UCSD-AML1 (cell line): Measurements from ENCODE around the gene PACRG.

Source experiments
- DNase-seq: peaks from one replicate; lab custom pipeline; 2025; ENCODE audit not compliant: unreplicated experiment; lab: John Stamatoyannopoulos, UW

Gene PACRG

GRCh38 chr6:162862462-162862861, 134.7 kb downstream of the PACRG start:
- DNase-seq = no peak

DNA sequence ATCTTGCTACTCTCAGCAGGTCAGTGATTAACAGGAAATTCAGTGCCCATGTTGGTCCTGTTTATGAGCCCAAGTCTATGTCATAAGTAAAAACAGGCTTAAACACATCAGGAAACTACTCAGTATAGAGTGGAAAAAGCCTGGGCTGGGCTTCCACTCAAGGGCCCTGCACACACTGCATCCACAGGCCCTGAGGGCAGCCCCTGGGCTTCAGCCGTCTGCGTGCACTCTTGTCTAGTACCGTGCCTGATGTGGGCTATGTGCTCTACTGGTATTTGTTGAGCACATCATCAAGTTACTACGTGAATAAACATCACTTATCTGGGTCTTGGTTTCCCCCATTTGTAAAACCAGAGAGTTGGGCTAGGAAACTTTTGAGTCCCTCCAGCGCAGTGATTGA, 135.2 kb downstream of the PACRG start:
- DNase-seq = no peak

DNA sequence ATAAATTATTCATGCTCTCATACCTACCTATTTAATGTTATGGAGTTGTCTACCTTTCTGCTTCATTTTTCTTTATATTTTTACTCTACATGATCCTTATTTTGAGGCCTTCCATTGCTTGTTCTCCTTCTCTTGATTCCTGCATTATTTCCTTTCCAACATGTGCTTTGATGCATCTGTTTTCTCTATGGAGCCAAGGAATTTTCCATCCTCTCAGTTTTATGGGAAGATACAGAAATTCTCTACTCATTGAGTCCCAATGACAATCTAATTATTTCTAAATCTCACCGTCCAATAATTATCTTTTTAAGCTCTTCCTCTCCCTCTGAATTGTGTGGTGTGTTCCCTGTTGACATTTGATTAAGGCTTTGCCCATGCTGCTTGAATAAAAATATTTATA, 136.0 kb downstream of the PACRG start:
- no peak for DNase-seq

DNA sequence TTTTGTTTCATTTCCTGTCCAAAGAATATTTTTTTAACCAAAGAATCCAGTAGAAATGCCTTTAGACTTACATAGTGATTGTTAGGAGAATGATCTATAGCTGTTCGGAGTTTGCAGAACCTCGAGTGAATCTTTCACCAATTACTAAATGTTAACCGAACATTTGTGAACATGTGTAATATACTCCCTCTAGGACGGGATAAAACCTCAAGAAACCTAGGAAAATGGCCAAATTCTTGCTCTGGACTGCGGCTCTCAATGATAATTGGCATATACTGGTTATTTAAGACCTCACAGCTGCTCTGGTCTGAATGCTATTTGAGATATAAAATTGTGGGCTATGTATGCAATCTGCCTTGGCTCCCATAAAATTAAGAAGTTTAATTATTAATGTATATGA, 137.1 kb downstream of the PACRG start:
- no peak for DNase-seq

DNA sequence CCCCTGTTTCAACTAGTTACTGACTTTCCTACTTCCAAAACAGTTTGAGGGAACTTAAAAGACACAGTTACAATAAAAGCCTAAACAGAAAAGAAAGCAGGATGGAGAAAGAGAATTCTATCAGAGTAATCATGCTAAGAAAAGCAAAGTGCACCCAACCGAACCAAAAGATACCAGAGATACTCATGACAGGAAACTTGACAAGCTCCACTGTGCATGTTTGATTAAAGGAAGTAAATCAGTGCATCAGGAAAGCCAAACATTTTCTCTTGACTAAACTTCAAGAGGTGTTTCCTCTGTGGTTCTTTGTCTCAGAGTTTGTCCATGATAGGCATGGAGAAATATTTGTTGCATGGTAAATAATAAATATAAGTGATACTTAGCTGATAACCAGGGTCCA, 138.9 kb downstream of the PACRG start:
- no peak for DNase-seq

DNA sequence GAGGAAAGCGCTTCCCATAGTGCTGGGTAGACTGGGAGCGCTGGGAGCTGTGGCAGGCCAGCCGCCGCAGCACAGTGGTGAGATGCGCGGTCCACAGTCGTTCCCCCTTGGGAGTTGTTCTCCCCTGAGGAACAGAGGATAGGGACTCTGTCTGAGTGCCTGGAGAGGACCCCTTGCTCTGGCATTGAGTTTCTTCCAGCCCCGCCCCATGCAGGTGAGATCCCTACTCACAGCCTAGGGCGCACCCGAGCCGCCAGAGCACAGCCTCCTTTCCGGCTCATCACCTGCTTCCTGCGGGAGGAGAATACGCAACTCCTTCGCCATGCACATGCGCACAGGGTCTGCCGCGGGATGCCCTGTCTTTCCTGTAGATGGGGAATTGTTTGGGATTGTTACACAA, 140.6 kb downstream of the PACRG start:
- DNase-seq = no peak

- no peak for DNase-seq
Measured at GRCh38 chr6:162871966-162872365, 144.2 kb downstream of the PACRG start.

GRCh38 chr6:162873537-162873936, 145.8 kb downstream of the PACRG start:
- DNase-seq = no peak

DNA sequence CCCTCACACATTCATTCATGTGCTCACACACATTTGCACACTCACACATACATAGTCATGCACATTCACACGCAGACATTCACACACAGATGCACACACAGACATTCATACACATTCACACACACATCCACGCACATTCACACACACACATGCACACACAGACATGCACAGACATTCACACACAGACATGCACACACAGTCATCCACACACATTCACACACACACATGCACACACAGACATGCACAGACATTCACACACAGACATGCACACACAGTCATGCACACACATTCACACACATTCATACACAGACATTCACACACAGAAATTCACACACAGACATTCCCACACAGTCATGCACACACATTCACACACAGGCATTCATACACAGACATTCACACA, 147.3 kb downstream of the PACRG start:
- no peak for DNase-seq

- DNase-seq = no peak
Measured at GRCh38 chr6:162882801-162883481, 155.2 kb downstream of the PACRG start.

DNA sequence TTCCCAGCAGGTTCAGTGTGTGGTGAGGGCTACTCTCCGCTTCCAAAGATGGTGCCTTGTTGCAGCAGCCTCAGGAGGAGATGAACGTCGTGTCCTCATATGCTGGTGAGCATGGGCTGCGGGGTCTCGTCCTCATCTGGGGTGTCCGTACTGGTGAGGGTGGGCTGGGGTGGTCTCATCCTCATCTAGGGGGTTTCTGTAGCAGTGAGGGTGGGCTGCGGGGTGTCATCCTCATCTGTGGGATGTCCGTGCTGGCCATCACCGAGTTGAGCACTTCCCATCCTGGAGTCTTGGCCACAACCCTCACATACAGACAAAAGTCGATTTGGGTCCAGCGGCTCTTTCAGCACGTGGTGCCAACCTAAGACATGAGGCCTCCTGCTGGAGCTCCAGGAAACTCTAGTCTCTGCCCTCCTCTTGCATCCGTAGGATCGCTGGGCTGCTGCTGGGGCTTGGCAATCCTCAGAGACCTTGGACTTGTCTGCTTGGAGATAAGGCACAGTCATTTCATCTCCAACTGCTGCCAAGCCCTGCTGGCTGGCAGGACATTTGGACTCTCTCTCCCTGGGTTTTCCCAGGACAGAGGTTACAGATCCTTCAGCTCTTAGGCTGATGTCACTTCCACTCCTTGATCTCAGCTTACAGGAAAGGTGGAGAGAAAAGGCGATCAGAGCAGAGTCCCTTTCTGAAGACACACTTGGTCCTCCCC, 160.4 kb downstream of the PACRG start:
- no peak for DNase-seq

- no peak for DNase-seq
Measured at GRCh38 chr6:162889303-162889702, 161.5 kb downstream of the PACRG start.

- no peak for DNase-seq
Measured at GRCh38 chr6:162898011-162898410, 170.2 kb downstream of the PACRG start.

DNA sequence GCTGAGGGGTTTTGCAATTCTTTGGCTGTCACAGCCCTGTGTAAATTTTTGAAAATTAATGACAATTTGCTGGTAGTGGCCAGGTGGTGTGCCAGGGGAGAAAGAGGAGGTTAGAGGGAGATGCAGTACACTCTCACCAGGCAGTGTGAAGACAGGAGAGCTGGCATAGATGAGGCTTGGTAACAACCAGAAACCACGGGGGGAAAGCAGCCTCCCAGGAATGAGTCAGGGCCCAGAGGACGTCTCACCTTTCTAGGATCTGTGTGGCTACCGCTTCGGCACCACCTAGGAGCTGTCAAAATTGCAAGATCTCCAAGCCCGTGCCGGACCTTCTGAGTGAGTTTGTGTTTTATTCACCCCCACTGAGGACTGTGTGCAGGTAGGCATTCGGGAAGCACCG, 171.4 kb downstream of the PACRG start:
- DNase-seq = no peak

DNA sequence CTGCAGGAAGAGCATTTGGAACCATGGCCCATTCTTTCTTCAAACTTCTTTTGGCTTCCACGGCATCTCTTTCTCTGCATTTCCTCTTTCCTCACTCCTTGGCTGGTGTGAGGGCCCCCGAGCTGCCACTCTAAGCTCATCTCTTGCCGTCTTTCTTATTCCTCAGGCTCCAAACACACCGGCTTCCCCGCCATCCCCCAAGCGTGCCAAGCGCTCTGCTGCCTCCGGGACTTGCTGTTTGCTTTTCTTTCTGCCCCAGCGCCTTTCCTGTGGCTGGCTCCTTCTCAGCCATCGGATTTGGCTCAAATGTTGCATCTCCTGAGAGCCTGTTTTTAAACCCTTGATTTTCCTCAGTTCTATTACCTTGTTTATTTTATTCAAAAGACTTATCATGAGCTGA, 172.7 kb downstream of the PACRG start:
- DNase-seq = no peak

GRCh38 chr6:162904069-162904663, 176.4 kb downstream of the PACRG start:
- DNase-seq = no peak

DNA sequence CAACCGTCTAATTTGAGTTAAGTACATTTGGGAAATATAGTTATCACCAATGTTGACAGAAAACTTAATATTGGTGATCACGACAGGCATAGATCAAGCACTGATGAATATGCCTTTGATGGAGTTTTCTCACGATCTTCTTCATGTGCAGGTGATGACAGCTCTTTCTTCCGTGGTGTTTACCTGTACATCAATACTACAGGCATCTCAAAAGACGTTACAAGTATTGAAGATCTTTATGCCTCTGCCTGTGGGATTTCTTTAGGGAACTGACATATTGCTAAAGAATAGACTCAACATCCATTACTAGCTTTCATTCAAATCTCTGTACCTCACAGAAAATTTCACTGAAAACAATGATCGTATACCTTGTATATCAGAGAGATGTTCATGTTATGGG, 178.7 kb downstream of the PACRG start:
- DNase-seq = no peak

DNA sequence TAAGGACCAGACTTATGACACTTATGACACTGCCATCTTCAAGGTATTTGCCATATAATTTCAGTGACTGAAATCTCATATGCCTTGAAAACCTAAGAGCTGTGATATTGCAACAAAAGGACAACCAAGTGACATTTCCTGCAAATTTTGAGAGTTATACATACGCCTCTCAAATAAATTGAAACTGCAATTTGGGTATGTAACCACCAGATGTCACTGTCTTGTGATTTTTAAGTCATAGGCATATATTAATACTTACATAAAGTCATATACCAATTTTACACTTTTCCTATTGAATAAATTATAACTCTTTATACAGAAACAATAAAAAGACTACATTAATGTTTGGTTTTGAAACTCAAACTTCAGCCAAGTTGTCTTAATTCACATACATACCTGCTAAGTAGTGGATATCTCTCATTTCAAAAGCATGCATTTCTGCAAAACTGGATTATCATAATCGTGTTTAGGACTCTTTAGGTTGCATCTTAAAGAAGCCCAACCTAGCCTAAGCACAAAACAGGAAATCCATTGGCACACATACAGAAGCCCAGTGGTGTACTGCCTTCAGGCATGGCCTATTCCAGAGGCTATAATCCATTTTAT, 180.2 kb downstream of the PACRG start:
- DNase-seq = no peak

GRCh38 chr6:162913206-162913605, 185.4 kb downstream of the PACRG start:
- DNase-seq = no peak

- no peak for DNase-seq
Measured at GRCh38 chr6:162917506-162917905, 189.7 kb downstream of the PACRG start.

- DNase-seq = no peak
Measured at GRCh38 chr6:162921062-162921461, 193.3 kb downstream of the PACRG start.

DNA sequence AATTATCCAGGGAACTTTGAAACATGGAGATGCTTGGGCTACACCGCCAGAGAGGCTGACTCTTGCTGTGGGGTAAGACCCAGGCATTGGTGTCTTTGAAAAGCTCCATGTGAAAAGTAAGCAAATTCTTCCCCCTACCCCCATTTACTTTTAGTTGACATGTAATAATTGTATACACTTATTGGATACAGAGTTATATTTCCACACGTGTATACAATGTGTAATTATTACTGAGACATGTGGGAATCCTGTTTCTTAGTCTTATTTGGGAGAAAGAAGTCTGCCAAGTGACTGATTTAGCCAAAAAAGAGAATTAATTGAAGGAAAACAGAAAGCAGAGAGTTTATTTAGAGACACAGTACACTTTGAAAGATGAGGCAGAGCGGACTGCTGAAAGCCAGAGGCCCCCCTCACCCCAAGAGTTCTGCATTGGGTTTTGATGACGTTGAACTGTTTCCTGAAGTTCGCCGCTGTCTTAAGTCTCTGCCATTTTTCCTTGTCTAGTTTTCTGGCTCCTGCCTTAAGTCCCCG, 193.8 kb downstream of the PACRG start:
- DNase-seq = no peak
